Endodermal cell (in vitro differentiated cells): ENCODE measurements around the gene CLMN. TPM values are rescaled to one million over a fixed set of nuclear protein-coding genes. Genes with fewer than 3 reads are reported as not detected.

Experiments
- DNase-seq: peaks from one replicate; pipeline ENCODE4 v3.0.0-alpha.2; 2017
- H3K27ac ChIP-seq: 2 replicates; pipeline ENCODE4 v1.5.1; 2013; ENCODE audit warnings: mild to moderate bottlenecking, low read depth, low read length, moderate library complexity
- H3K27me3 ChIP-seq: 2 replicates; pipeline ENCODE4 v1.6.1; 2013; ENCODE audit warnings: mild to moderate bottlenecking, low read length, moderate library complexity; ENCODE audit not compliant: insufficient read depth, control insufficient read depth, poor library complexity, severe bottlenecking
- H3K36me3 ChIP-seq: 2 replicates; pipeline ENCODE4 v1.7.0; 2013; ENCODE audit warnings: mild to moderate bottlenecking, low read length, moderate library complexity; ENCODE audit not compliant: control insufficient read depth, insufficient read depth
- H3K4me1 ChIP-seq: one replicate; pipeline ENCODE4 v1.7.0; 2013; ENCODE audit warnings: low read length; ENCODE audit not compliant: control insufficient read depth, insufficient read depth
- H3K4me3 ChIP-seq: 2 replicates; pipeline ENCODE4 v1.5.1; 2013; ENCODE audit warnings: mild to moderate bottlenecking, low read length, moderate library complexity
- H3K9ac ChIP-seq: 2 replicates; pipeline ENCODE4 v1.6.1; 2013; ENCODE audit warnings: mild to moderate bottlenecking, low read length, moderate library complexity; ENCODE audit not compliant: poor library complexity, severe bottlenecking; ENCODE audit errors: extremely low read depth
- H3K9me3 ChIP-seq: 2 replicates; pipeline ENCODE4 v1.6.1; 2013; ENCODE audit warnings: mild to moderate bottlenecking, low read length, moderate library complexity; ENCODE audit not compliant: control insufficient read depth
- H3K27ac Mint-ChIP-seq: 2 replicates; pipeline ENCODE4 v1.8.0; 2020; ENCODE audit warnings: mixed read lengths
- H3K27me3 Mint-ChIP-seq: 2 replicates; pipeline ENCODE4 v1.8.0; 2021; ENCODE audit warnings: mild to moderate bottlenecking, mixed read lengths; ENCODE audit not compliant: insufficient read depth
- H3K36me3 Mint-ChIP-seq: 2 replicates; pipeline ENCODE4 v1.8.0; 2020; ENCODE audit warnings: low read depth, mixed read lengths
- H3K4me1 Mint-ChIP-seq: 2 replicates; pipeline ENCODE4 v1.8.0; 2020; ENCODE audit warnings: mixed read lengths
- H3K4me3 Mint-ChIP-seq: 2 replicates; pipeline ENCODE4 v1.8.0; 2020; ENCODE audit warnings: mild to moderate bottlenecking, moderate library complexity, mixed read lengths
- H3K9me3 Mint-ChIP-seq: 2 replicates; pipeline ENCODE4 v1.8.0; 2020; ENCODE audit warnings: mild to moderate bottlenecking, mixed read lengths
- CTCF ChIP-seq: fragments of 200-600 bp; sonication (generic); conservative IDR thresholded peaks from 2 replicates; pipeline ENCODE4 v1.5.0; 2021; ENCODE audit warnings: antibody characterized with exemption, mild to moderate bottlenecking
- WGBS, 2 experiments: methylation state at CpG; one replicate each; pipeline versions ENCODE4 v1.1.5 to v1.1.7; 2013; ENCODE audit warnings: missing lambda C conversion rate in 2 of 2, mixed read lengths in 1 of 2; ENCODE audit not compliant: insufficient coverage in 1 of 2, insufficient read length in 1 of 2; 5-methylcytosine and 5-hydroxymethylcytosine counted together
- total RNA-seq, 2 donors: library from RNA; stranded (reverse); fragmentation: NEBNext Ultra II Directional in 1 of 2; extraction: Animal tissue kit (Norgen Biotek cat#: 25700) in 1 of 2; gene quantifications; 2 replicates in 1 of 2; 3 replicates in 1 of 2; pipeline ENCODE4 v1.2.1, GENCODE V29; 2021

Gene CLMN
- total RNA-seq, 2 donors from 2014 or later = 9.5 to 11.7 TPM

DNA sequence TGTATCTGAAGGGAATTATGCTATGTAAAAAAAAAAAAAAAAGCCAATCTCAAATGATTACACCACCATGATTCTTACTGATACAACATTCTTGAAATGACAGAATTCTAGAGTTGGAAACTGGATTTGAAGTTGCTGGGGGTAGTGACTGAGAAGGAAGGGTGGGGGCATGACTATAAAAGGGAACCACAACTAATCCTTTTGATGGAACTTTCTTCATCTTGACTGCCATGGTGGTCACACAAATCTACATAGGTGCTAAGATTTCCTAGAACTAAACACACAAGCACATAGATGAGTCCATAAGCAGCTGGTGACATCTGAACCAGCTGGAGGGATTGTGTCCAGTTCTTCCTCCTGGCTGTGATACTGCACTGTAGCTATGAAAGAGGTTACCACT is 51.4 kb downstream of the CLMN start:
- no peak overlapping the region for H3K27ac Mint-ChIP-seq

GRCh38 chr14:95267306-95267705 is 52.4 kb downstream of the CLMN start:
- H3K27me3 ChIP-seq = no peaks in the 10 kb centered on the region
- H3K27ac ChIP-seq = no peak overlapping the region
- H3K36me3 Mint-ChIP-seq = no peaks in the 10 kb centered on the region
- no peak overlapping the region for H3K27ac Mint-ChIP-seq
- H3K36me3 ChIP-seq = no peaks in the 10 kb centered on the region
- DNase-seq = no peak
- no peak overlapping the region for H3K9ac ChIP-seq
- peaks cover 7% of the 10 kb centered on the region for H3K4me1 Mint-ChIP-seq
- no peak overlapping the region for H3K4me3 ChIP-seq
- no peaks in the 10 kb centered on the region for H3K27me3 Mint-ChIP-seq
- no peaks in the 10 kb centered on the region for H3K9me3 ChIP-seq
- H3K4me3 Mint-ChIP-seq = no peak overlapping the region
- peaks cover 2% of the 10 kb centered on the region for H3K9me3 Mint-ChIP-seq
- no peaks in the 10 kb centered on the region for H3K4me1 ChIP-seq
- 95 to 100% methylated on average over 1 to 4 of the region's 4 CpGs for WGBS, 2 experiments
- no peak for TF ChIP-seq CTCF

More for the DNA sequence above, 51.4 kb downstream of the CLMN start:
- H3K9ac ChIP-seq = no peak overlapping the region
- peaks cover 10% of the 10 kb centered on the region for H3K4me1 Mint-ChIP-seq
- H3K4me3 ChIP-seq = no peak overlapping the region
- no peaks in the 10 kb centered on the region for H3K36me3 ChIP-seq
- H3K27me3 Mint-ChIP-seq = no peaks in the 10 kb centered on the region
- no peak overlapping the region for H3K27ac ChIP-seq
- H3K4me1 ChIP-seq = no peaks in the 10 kb centered on the region
- DNase-seq = no peak
- H3K27me3 ChIP-seq = no peaks in the 10 kb centered on the region
- H3K4me3 Mint-ChIP-seq = no peak overlapping the region
- TF ChIP-seq CTCF = no peak
- H3K36me3 Mint-ChIP-seq = no peaks in the 10 kb centered on the region
- peaks cover 2% of the 10 kb centered on the region for H3K9me3 Mint-ChIP-seq
- H3K9me3 ChIP-seq = no peaks in the 10 kb centered on the region

GRCh38 chr14:95265106-95266094 is 54.3 kb downstream of the CLMN start:
- Histone ChIP-seq H3K27me3 (no peaks in the 10 kb centered on the region), H3K9me3 (no peaks in the 10 kb centered on the region), H3K27ac (peak overlapping the region; percentile 40), H3K4me3 (no peak overlapping the region), H3K4me1 (no peaks in the 10 kb centered on the region), H3K9ac (peak overlapping the region; percentile 21), H3K36me3 (no peaks in the 10 kb centered on the region)
- Mint-ChIP-seq H3K4me1 (peaks cover 11% of the 10 kb centered on the region), H3K9me3 (peaks cover 2% of the 10 kb centered on the region), H3K4me3 (no peak overlapping the region), H3K27me3 (no peaks in the 10 kb centered on the region), H3K36me3 (no peaks in the 10 kb centered on the region), H3K27ac (peak overlapping the region; percentile 4)
- peak; percentile 49 for DNase-seq
- 84% methylated on average over 8 to 12 of the region's 12 CpGs for WGBS, 2 experiments
- no peak for TF ChIP-seq CTCF
